Suprapubic skin (tissue), 4 donors: Measurements from ENCODE around the gene PNMA6E. TPM values are rescaled to one million over a fixed set of nuclear protein-coding genes. Genes with fewer than 3 reads are reported as not detected.

Experiments used
- DNase-seq, 2 donors: peaks; one replicate each; pipeline ENCODE4 v3.0.0-alpha.2; 2019; ENCODE audit warnings: low spot score in 2 of 2
- H3K27ac ChIP-seq: fragments of 200-600 bp; sonication (generic); one replicate; pipeline ENCODE4 v1.5.1; 2019
- H3K27me3 ChIP-seq: fragments of 200-600 bp; sonication (generic); one replicate; pipeline ENCODE4 v1.5.1; 2019
- H3K36me3 ChIP-seq: fragments of 200-600 bp; sonication (generic); one replicate; pipeline ENCODE4 v1.5.1; 2019
- H3K4me1 ChIP-seq: fragments of 200-600 bp; sonication (generic); one replicate; pipeline ENCODE4 v1.5.1; 2019
- H3K4me3 ChIP-seq: fragments of 200-600 bp; sonication (generic); one replicate; pipeline ENCODE4 v1.5.1; 2019; ENCODE audit warnings: mild to moderate bottlenecking
- H3K9me3 ChIP-seq: fragments of 200-600 bp; sonication (generic); one replicate; pipeline ENCODE4 v1.5.1; 2019
- CTCF ChIP-seq, 2 donors: fragments of 200-600 bp in 1 of 2; fragments of 450-650 bp in 1 of 2; sonication (generic) in 1 of 2; IDR thresholded peaks; one replicate each; pipeline ENCODE4 v1.5.1; 2016 to 2019; ENCODE audit warnings: antibody characterized with exemption in 2 of 2, mild to moderate bottlenecking in 1 of 2, moderate library complexity in 1 of 2
- EP300 ChIP-seq: sonication (generic); formaldehyde crosslinking; IDR thresholded peaks from one replicate; pipeline ENCODE4 v1.6.1; 2017; ENCODE audit warnings: antibody characterized with exemption
- POLR2A ChIP-seq, 2 donors: fragments of 450-650 bp; IDR thresholded peaks; one replicate each; pipeline ENCODE4 v1.6.1; 2017; ENCODE audit warnings: antibody characterized with exemption in 2 of 2, mild to moderate bottlenecking in 2 of 2, moderate library complexity in 2 of 2
- POLR2AphosphoS5 ChIP-seq, 3 donors: sonication (generic); formaldehyde crosslinking; IDR thresholded peaks; one replicate each; pipeline ENCODE4 v1.6.1; 2017; ENCODE audit warnings: antibody characterized with exemption in 3 of 3
- WGBS: methylation state at CpG from one replicate; pipeline ENCODE4 v1.1.5; 2018; 5-methylcytosine and 5-hydroxymethylcytosine counted together
- total RNA-seq, 4 donors: library from RNA; depleted of rRNA; stranded (reverse); fragments of >200 nt; gene quantifications; one replicate each; pipeline ENCODE4 v1.1.0, GENCODE V29; 2016

PNMA6E gene
- total RNA-seq, 4 donors from 2014 or later, result 0.29 TPM; not detected in 3

DNA sequence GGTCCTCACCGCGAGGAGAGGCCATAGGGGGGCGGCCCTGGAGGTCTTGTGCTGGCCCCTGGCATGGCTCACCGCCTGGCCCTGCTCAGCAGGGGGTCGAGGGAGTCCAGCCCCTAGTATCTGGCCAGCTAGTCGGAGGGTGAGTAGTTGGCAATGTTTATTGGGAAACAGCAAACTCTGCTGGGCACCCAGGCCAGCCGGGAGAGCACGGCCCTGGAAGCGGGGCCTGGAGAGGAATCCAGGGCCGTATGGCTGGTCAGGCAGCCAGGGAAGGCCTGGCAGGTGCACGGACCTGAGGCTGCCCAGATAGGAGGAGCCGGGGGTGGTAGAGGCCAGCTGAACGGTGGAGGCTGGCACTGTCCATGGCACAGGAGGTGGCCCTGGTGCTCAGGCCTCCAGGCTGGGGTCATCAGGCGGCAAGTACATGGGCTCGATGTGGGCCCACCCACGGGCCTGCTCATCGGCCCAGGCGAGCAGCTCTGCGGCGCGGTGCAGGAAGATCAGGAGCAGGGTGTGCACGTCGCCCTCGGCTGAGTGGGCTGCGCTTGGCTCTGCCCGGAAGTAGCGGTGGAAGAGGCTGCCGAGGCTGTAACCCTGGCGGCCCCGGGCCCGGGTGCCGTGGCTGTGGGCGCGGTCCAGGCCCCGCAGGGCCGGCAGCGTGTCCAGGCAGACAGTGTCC, 43.3 kb upstream of the PNMA6E start:
- TF ChIP-seq EP300, result no peak
- no peak for TF ChIP-seq POLR2AphosphoS5 (IDR thresholded peaks at IDR 0.05)
- no peak for TF ChIP-seq CTCF (IDR thresholded peaks at IDR 0.05)
- no peak for TF ChIP-seq POLR2A (IDR thresholded peaks at IDR 0.05)
- Histone ChIP-seq H3K36me3 (peaks cover 2% of the 10 kb centered on the region), H3K27ac (no peak overlapping the region), H3K4me3 (no peak overlapping the region), H3K4me1 (no peaks in the 10 kb centered on the region), H3K9me3 (no peaks in the 10 kb centered on the region), H3K27me3 (no peaks in the 10 kb centered on the region)
- 89% methylated on average over 33 of the region's 37 CpGs for WGBS
- DNase-seq, result no peak

- H3K36me3 ChIP-seq, result no peaks in the 10 kb centered on the region
- H3K4me1 ChIP-seq, result no peaks in the 10 kb centered on the region
- TF ChIP-seq POLR2AphosphoS5 (IDR thresholded peaks at IDR 0.05), result no peak
- TF ChIP-seq CTCF (IDR thresholded peaks at IDR 0.05), result no peak
- no peak for TF ChIP-seq EP300
- no peak overlapping the region for H3K4me3 ChIP-seq
- H3K9me3 ChIP-seq, result no peaks in the 10 kb centered on the region
- no peak overlapping the region for H3K27ac ChIP-seq
- WGBS, result 88% methylated on average over 20 of the region's 25 CpGs
- no peak for DNase-seq
- no peaks in the 10 kb centered on the region for H3K27me3 ChIP-seq
Observed at GRCh38 chrX:153443476-153444332, 42.6 kb upstream of the PNMA6E start.

DNA sequence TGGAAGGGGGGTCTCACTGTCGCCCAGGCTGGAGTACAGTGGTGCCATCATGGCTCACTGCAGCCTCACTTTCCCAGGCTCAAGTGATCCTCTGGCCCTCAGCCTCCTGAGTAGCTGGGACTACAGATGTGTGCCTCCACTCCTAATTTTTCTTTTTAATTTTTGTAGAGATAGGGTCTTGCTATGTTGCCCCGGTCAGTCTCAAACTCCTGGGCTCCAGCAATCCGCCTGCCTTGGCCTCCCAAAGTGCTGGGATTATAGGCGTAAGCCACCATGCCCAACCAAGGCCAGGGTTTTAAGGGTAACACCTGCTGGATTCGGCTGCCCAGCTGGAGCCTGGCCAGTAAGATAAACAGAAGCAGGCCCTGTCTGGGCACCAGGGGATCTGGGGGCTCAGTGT, 41.3 kb upstream of the PNMA6E start:
- 90% methylated on average over 5 of the region's 5 CpGs for whole genome bisulfite sequencing

DNA sequence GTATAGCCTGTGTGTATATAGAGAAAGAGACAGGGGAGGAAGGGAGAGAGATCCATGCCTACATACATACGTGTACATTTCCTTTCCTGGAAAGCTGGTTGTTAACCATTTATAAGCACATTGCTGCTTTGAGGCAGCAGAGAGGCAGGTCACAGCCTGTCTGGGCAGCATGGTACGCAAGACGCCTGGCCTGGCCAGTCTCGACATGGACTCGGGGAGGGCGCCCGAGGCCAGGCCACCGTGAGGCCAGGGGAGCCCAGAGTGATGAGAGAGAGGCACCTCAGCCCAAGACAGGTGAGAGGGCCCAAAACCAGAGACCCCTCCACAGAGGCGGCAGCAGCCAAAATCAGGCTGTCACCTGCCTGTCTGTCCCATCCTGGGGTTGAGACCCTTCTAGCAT, 40.8 kb upstream of the PNMA6E start:
- Histone ChIP-seq H3K4me3 (no peak overlapping the region), H3K4me1 (no peaks in the 10 kb centered on the region), H3K9me3 (no peaks in the 10 kb centered on the region), H3K27me3 (no peaks in the 10 kb centered on the region), H3K27ac (no peak overlapping the region), H3K36me3 (no peaks in the 10 kb centered on the region)
- WGBS, result 76% methylated on average over 9 of the region's 9 CpGs
- DNase-seq, result no peak
- TF ChIP-seq CTCF (IDR thresholded peaks at IDR 0.05) (no peak), EP300 (no peak), POLR2A (IDR thresholded peaks at IDR 0.05) (no peak), POLR2AphosphoS5 (IDR thresholded peaks at IDR 0.05) (no peak)

More for the DNA sequence above, 41.3 kb upstream of the PNMA6E start:
- H3K4me1 ChIP-seq, result no peaks in the 10 kb centered on the region
- TF ChIP-seq CTCF (IDR thresholded peaks at IDR 0.05) (no peak), EP300 (no peak), POLR2AphosphoS5 (IDR thresholded peaks at IDR 0.05) (no peak), POLR2A (IDR thresholded peaks at IDR 0.05) (no peak)
- no peak overlapping the region for H3K27ac ChIP-seq
- DNase-seq, result no peak
- no peaks in the 10 kb centered on the region for H3K9me3 ChIP-seq
- no peaks in the 10 kb centered on the region for H3K27me3 ChIP-seq
- no peak overlapping the region for H3K4me3 ChIP-seq
- no peaks in the 10 kb centered on the region for H3K36me3 ChIP-seq

DNA sequence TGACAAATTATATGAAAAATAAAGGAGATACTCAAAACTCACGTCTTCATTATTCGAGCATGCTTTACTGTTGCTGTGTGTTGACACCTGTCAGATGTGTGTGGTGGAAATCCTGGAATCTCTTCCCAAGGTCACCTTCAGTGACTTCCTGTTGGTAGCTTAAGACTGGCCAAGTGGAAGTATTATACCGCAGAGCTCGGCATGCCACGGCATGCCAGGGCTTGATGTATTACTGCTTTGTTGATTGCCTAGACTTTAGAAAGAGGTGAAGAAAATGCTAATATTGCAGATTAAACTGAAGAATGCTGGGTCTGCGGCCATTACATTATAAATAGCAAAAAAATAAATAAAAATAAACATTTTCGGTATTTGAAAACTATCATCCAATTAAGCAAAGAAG, 40.1 kb upstream of the PNMA6E start:
- no peak for DNase-seq
- Histone ChIP-seq H3K9me3 (no peaks in the 10 kb centered on the region), H3K4me3 (no peak overlapping the region), H3K4me1 (no peaks in the 10 kb centered on the region), H3K36me3 (no peaks in the 10 kb centered on the region), H3K27ac (no peak overlapping the region), H3K27me3 (no peaks in the 10 kb centered on the region)
- 66% methylated on average over 7 of the region's 7 CpGs for WGBS
- no peak for TF ChIP-seq EP300
- no peak for TF ChIP-seq POLR2AphosphoS5 (IDR thresholded peaks at IDR 0.05)
- TF ChIP-seq POLR2A (IDR thresholded peaks at IDR 0.05), result no peak
